Measurements from ENCODE around the gene MAFG. TPM values are rescaled to one million over a fixed set of nuclear protein-coding genes. Genes with fewer than 3 reads are reported as not detected.

The MAFG gene
- total RNA-seq, 1 experiment from 2014 or later: 10.9 TPM

GRCh38 chr17:81934850-81935708, 7.5 kb upstream of the MAFG start:
- no peaks in the 10 kb centered on the region for H3K79me2 ChIP-seq (ENCODE audit: low read length)
- no peak overlapping the region for H3K4me3 ChIP-seq (ENCODE audit: low read length)
- H4K20me1 ChIP-seq (ENCODE audit: insufficient read depth, low read depth, low read length): no peaks in the 10 kb centered on the region
- no peak overlapping the region for H3K27ac ChIP-seq (ENCODE audit: low read length)
- H2AFZ ChIP-seq (ENCODE audit: low read length): no peak overlapping the region
- no peak for DNase-seq
- H3K27me3 ChIP-seq (ENCODE audit: low read length): no peaks in the 10 kb centered on the region
- no peaks in the 10 kb centered on the region for H3K9me2 ChIP-seq (replicated peaks; ENCODE audit: insufficient read depth, low read length)
- no peaks in the 10 kb centered on the region for H3K36me3 ChIP-seq (ENCODE audit: insufficient read depth, low read length)
- H3K4me2 ChIP-seq (ENCODE audit: low read depth, low read length, poor library complexity, severe bottlenecking): no peak overlapping the region
- no peak overlapping the region for H3K9ac ChIP-seq (ENCODE audit: low read length)
- no peaks in the 10 kb centered on the region for H3K4me1 ChIP-seq (ENCODE audit: low read length)
- H3K9me3 ChIP-seq (ENCODE audit: low read length): no peaks in the 10 kb centered on the region

- H3K4me1 ChIP-seq (ENCODE audit: low read length): no peaks in the 10 kb centered on the region
- H3K27ac ChIP-seq (ENCODE audit: low read length): no peak overlapping the region
- H3K27me3 ChIP-seq (ENCODE audit: low read length): no peaks in the 10 kb centered on the region
- no peak overlapping the region for H3K9ac ChIP-seq (ENCODE audit: low read length)
- H3K9me3 ChIP-seq (ENCODE audit: low read length): no peaks in the 10 kb centered on the region
- DNase-seq: no peak
- H2AFZ ChIP-seq (ENCODE audit: low read length): no peak overlapping the region
- H4K20me1 ChIP-seq (ENCODE audit: insufficient read depth, low read depth, low read length): no peaks in the 10 kb centered on the region
- no peak overlapping the region for H3K4me2 ChIP-seq (ENCODE audit: low read depth, low read length, poor library complexity, severe bottlenecking)
- H3K4me3 ChIP-seq (ENCODE audit: low read length): no peak overlapping the region
- H3K79me2 ChIP-seq (ENCODE audit: low read length): no peaks in the 10 kb centered on the region
- H3K36me3 ChIP-seq (ENCODE audit: insufficient read depth, low read length): no peaks in the 10 kb centered on the region
- H3K9me2 ChIP-seq (replicated peaks; ENCODE audit: insufficient read depth, low read length): no peaks in the 10 kb centered on the region
Measured at GRCh38 chr17:81934098-81934757, 6.7 kb upstream of the MAFG start.

- DNase-seq: no peak
- no peak overlapping the region for H3K4me2 ChIP-seq (ENCODE audit: low read depth, low read length, poor library complexity, severe bottlenecking)
- no peak overlapping the region for H2AFZ ChIP-seq (ENCODE audit: low read length)
- H3K79me2 ChIP-seq (ENCODE audit: low read length): no peaks in the 10 kb centered on the region
- no peak overlapping the region for H3K4me3 ChIP-seq (ENCODE audit: low read length)
- H3K9me2 ChIP-seq (replicated peaks; ENCODE audit: insufficient read depth, low read length): no peaks in the 10 kb centered on the region
- no peaks in the 10 kb centered on the region for H3K9me3 ChIP-seq (ENCODE audit: low read length)
- no peak overlapping the region for H3K9ac ChIP-seq (ENCODE audit: low read length)
- H4K20me1 ChIP-seq (ENCODE audit: insufficient read depth, low read depth, low read length): no peaks in the 10 kb centered on the region
- no peak overlapping the region for H3K27ac ChIP-seq (ENCODE audit: low read length)
- no peaks in the 10 kb centered on the region for H3K27me3 ChIP-seq (ENCODE audit: low read length)
- H3K36me3 ChIP-seq (ENCODE audit: insufficient read depth, low read length): no peaks in the 10 kb centered on the region
- H3K4me1 ChIP-seq (ENCODE audit: low read length): peaks cover 5% of the 10 kb centered on the region
Measured at GRCh38 chr17:81933178-81933699, 5.7 kb upstream of the MAFG start.

- Histone ChIP-seq H3K4me2 (ENCODE audit: low read depth, low read length, poor library complexity, severe bottlenecking) (no peak overlapping the region), H3K79me2 (ENCODE audit: low read length) (no peaks in the 10 kb centered on the region), H4K20me1 (ENCODE audit: insufficient read depth, low read depth, low read length) (no peaks in the 10 kb centered on the region), H3K4me3 (ENCODE audit: low read length) (no peak overlapping the region), H3K9me2 (replicated peaks; ENCODE audit: insufficient read depth, low read length) (no peaks in the 10 kb centered on the region), H3K27me3 (ENCODE audit: low read length) (no peaks in the 10 kb centered on the region), H3K4me1 (ENCODE audit: low read length) (peaks cover 8% of the 10 kb centered on the region), H3K9me3 (ENCODE audit: low read length) (no peaks in the 10 kb centered on the region), H3K36me3 (ENCODE audit: insufficient read depth, low read length) (no peaks in the 10 kb centered on the region), H2AFZ (ENCODE audit: low read length) (no peak overlapping the region), H3K9ac (ENCODE audit: low read length) (no peak overlapping the region), H3K27ac (ENCODE audit: low read length) (no peak overlapping the region)
- DNase-seq: no peak
Measured at GRCh38 chr17:81932333-81932983, 4.9 kb upstream of the MAFG start.

- Histone ChIP-seq H3K27ac (ENCODE audit: low read length) (no peak overlapping the region), H3K27me3 (ENCODE audit: low read length) (no peaks in the 10 kb centered on the region), H3K4me3 (ENCODE audit: low read length) (no peak overlapping the region), H3K9ac (ENCODE audit: low read length) (no peak overlapping the region), H4K20me1 (ENCODE audit: insufficient read depth, low read depth, low read length) (no peaks in the 10 kb centered on the region), H3K4me1 (ENCODE audit: low read length) (peaks cover 8% of the 10 kb centered on the region), H3K79me2 (ENCODE audit: low read length) (peaks cover 4% of the 10 kb centered on the region), H3K36me3 (ENCODE audit: insufficient read depth, low read length) (no peaks in the 10 kb centered on the region), H3K4me2 (ENCODE audit: low read depth, low read length, poor library complexity, severe bottlenecking) (no peak overlapping the region), H2AFZ (ENCODE audit: low read length) (no peak overlapping the region), H3K9me3 (ENCODE audit: low read length) (no peaks in the 10 kb centered on the region), H3K9me2 (replicated peaks; ENCODE audit: insufficient read depth, low read length) (no peaks in the 10 kb centered on the region)
- no peak for DNase-seq
Measured at GRCh38 chr17:81931557-81932332, 4.2 kb upstream of the MAFG start.

- Histone ChIP-seq H3K9me3 (ENCODE audit: low read length) (no peaks in the 10 kb centered on the region), H3K9ac (ENCODE audit: low read length) (no peak overlapping the region), H3K79me2 (ENCODE audit: low read length) (peaks cover 10% of the 10 kb centered on the region), H3K27ac (ENCODE audit: low read length) (no peak overlapping the region), H3K9me2 (replicated peaks; ENCODE audit: insufficient read depth, low read length) (no peaks in the 10 kb centered on the region), H3K4me1 (ENCODE audit: low read length) (peaks cover 11% of the 10 kb centered on the region), H4K20me1 (ENCODE audit: insufficient read depth, low read depth, low read length) (peaks cover 2% of the 10 kb centered on the region; the same call in 1 of the 2 replicates), H3K36me3 (ENCODE audit: insufficient read depth, low read length) (no peaks in the 10 kb centered on the region), H2AFZ (ENCODE audit: low read length) (no peak overlapping the region), H3K27me3 (ENCODE audit: low read length) (no peaks in the 10 kb centered on the region), H3K4me2 (ENCODE audit: low read depth, low read length, poor library complexity, severe bottlenecking) (no peak overlapping the region), H3K4me3 (ENCODE audit: low read length) (no peak overlapping the region)
- no peak for DNase-seq
Measured at GRCh38 chr17:81931189-81931556, 3.6 kb upstream of the MAFG start.

- Histone ChIP-seq H3K36me3 (ENCODE audit: insufficient read depth, low read length) (no peaks in the 10 kb centered on the region), H3K4me2 (ENCODE audit: low read depth, low read length, poor library complexity, severe bottlenecking) (no peak overlapping the region), H3K9me3 (ENCODE audit: low read length) (no peaks in the 10 kb centered on the region), H3K9me2 (replicated peaks; ENCODE audit: insufficient read depth, low read length) (no peaks in the 10 kb centered on the region), H3K27ac (ENCODE audit: low read length) (no peak overlapping the region), H3K4me3 (ENCODE audit: low read length) (no peak overlapping the region), H3K9ac (ENCODE audit: low read length) (no peak overlapping the region), H3K79me2 (ENCODE audit: low read length) (peaks cover 18% of the 10 kb centered on the region), H3K4me1 (ENCODE audit: low read length) (peaks cover 18% of the 10 kb centered on the region), H4K20me1 (ENCODE audit: insufficient read depth, low read depth, low read length) (peaks cover 6% of the 10 kb centered on the region; the same call in 1 of the 2 replicates), H3K27me3 (ENCODE audit: low read length) (no peaks in the 10 kb centered on the region), H2AFZ (ENCODE audit: low read length) (no peak overlapping the region)
- no peak for DNase-seq
Measured at GRCh38 chr17:81930142-81931125, 2.9 kb upstream of the MAFG start.
